ENCODE measurements around the gene MSH4.

Gene MSH4

DNA sequence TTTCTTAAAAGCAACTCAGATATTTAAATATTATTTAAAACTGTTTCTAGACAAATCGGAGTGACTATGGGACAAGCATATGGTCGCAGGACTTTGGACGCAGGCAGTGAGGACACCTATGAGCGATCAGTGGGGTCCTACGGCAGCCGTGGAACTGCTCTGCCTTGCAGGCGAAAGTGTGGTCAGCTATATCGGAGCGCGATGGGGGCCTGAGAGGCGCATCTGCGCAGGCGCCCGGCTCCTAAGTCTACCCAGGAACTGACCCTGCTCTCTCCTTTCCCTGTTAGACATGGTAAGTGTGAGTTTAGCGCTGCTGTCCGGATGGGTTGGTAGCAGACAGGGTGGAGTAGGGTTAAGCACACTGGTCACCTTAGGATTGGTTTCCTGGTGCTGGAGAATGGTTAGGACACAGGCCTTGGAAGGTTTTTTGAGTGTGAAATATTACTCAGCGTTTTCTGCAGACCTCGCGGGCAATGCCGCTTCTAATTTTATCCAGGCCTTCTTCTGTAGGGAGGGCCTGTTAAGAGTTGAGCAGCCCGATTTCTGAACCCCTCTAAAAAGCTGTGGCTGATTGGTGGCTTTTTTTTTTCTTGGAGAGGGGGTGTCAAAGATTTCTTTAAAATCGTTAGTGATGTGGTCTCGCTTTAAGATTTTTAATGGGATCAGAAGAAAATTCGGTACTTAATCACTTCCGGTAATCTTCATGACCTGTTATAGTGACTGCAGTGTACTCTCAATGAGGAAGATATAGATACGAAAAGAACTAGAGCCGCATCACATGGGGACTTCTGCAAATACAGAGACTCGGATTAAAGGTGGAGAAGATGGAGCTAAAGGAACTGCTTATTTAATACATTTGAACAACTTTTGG lies 10.5 kb upstream of the MSH4 start, which contains the start of gene RABGGTB:
RABGGTB (plus strand) TSS at position 274 of the 871 bp plus-strand sequence; CDS start at position 290, 16 bp downstream.
- TF ChIP-seq, protein P1, sequence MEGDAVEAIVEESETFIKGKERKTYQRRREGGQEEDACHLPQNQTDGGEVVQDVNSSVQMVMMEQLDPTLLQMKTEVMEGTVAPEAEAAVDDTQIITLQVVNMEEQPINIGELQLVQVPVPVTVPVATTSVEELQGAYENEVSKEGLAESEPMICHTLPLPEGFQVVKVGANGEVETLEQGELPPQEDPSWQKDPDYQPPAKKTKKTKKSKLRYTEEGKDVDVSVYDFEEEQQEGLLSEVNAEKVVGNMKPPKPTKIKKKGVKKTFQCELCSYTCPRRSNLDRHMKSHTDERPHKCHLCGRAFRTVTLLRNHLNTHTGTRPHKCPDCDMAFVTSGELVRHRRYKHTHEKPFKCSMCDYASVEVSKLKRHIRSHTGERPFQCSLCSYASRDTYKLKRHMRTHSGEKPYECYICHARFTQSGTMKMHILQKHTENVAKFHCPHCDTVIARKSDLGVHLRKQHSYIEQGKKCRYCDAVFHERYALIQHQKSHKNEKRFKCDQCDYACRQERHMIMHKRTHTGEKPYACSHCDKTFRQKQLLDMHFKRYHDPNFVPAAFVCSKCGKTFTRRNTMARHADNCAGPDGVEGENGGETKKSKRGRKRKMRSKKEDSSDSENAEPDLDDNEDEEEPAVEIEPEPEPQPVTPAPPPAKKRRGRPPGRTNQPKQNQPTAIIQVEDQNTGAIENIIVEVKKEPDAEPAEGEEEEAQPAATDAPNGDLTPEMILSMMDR (IDR thresholded peaks at IDR 0.05): no peak

DNA sequence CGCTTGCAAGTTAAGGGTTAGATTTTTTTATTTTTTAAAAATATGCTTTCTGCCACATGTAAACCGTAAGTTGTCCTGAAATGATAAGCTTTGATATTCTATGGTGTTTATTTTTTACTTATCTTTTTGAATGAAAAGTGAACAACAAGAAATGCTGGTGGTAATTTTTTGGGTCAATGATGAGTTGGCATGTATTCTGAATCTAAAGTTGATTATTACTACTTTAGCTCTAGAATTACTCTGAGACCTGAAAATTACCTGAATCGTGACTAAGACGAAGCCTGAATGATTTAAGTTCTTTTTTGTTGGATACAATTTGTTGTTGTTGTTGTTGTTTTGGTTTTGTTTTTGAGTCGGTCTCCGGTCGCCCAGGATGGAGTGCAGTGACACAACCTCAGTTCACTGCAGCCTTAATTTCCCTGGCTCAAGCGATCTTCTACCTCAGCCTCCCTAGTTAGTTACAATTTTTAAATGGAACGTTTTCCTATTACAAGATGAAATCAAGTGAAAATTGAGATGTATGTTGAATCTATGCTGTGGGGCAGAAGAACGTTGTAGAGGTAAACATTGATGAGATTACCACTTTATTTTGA lies 9.7 kb upstream of the MSH4 start:
- TF ChIP-seq, protein P1 (IDR thresholded peaks at IDR 0.05): no peak

DNA sequence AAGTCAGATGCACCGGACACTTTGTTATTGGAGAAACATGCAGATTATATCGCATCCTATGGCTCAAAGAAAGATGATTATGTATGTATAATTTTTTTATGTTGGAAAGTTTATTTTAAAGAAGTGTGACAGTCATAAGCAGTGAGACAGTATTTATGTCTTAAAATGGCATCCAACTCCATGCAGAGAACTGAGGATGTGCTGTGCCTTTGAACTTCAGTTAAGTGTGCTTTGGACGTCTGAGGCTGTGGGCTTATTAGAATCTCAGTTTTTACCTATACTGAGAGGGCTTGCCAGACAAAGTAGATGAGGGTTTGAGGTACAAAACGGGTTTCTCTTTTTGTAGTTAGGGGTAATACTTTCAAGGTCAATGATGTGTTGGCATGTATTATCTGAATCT lies 9.2 kb upstream of the MSH4 start:
- TF ChIP-seq, protein P1 (IDR thresholded peaks at IDR 0.05): no peak

DNA sequence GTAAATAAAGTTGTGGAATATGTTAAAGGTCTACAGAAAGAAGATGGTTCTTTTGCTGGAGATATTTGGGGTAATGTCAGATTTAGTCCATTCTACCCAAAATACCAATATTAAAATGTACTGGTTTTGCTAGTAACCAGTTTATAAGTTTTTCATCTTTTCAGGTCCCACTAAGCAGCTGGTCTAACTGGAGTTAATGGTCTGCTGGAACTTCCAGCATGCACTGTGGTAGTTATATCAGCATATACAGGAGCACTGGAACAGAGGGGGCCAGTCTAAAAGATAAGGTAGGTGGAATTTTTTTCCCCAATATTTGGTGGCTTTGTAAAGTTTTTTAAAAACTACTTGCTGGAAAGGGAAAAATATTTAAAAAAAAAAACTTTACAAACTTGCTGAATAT lies 6.7 kb upstream of the MSH4 start:
- TF ChIP-seq, protein P1 (IDR thresholded peaks at IDR 0.05): no peak

DNA sequence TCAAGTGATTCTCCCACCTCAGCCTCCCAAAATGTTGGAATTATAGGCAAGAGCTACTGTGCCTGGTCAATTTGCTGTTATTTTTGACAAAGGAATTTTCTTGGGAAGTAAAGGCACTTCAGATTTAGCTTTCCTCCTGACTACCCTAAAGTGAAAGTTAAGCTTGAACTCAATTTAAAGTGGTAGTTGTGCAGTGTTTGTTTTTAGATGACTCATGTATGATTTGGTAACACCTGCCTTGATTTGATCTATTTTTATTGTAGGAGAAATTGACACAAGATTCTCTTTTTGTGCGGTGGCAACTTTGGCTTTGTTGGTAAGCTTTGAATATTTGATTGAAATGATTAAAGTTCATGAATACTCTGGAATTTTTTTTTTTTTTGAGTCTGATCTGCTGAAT lies 5.7 kb upstream of the MSH4 start:
- TF ChIP-seq, protein P1 (IDR thresholded peaks at IDR 0.05): no peak

DNA sequence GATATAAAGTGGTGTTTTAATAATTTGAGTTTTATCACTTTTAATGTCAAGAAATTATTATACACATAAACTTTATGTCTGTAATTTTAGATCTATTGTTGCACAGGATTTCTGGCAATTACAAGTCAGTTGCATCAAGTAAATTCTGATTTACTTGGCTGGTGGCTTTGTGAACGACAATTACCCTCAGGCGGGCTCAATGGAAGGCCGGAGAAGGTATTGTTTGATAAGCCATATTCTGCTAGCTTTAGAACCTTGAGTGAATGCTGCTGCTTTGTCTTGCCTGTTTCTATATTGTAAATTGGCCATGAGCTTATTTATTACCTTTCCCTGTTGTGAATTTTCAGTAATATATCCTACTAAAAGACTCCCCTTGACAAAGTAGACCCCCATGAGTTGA lies 4.6 kb upstream of the MSH4 start:
- TF ChIP-seq, protein P1 (IDR thresholded peaks at IDR 0.05): no peak

DNA sequence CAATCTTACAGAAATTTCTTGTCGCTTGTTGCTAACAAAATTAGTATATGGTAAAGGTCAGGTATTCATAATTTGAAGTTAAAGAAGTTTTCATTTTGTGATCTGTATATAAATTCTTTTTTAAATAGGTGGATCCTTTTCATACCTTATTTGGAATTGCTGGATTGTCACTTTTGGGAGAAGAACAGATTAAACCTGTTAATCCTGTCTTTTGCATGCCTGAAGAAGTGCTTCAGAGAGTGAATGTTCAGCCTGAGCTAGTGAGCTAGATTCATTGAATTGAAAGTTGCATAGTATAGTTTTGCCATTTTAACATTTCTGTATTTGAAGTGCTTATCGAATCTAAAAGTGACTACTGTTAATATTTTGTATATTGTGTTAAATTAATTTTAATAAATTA lies 2.3 kb upstream of the MSH4 start:
- TF ChIP-seq, protein P1 (IDR thresholded peaks at IDR 0.05): no peak
